PFSK-1 (cell line): Measurements from ENCODE around the gene MYH6.

Source experiments
- POLR2AphosphoS5 ChIP-seq: IDR thresholded peaks from 2 replicates; pipeline ENCODE4 v1.6.1; 2012; ENCODE audit warnings: low read depth, mild to moderate bottlenecking, control low read depth, low read length, moderate library complexity
- SIN3A ChIP-seq: IDR thresholded peaks from 2 replicates; pipeline ENCODE4 v1.6.1; 2012; ENCODE audit warnings: mild to moderate bottlenecking, low read length, moderate library complexity, borderline replicate concordance; ENCODE audit not compliant: insufficient read depth
- TAF1 ChIP-seq: IDR thresholded peaks from 2 replicates; pipeline ENCODE4 v1.6.1; 2012; ENCODE audit warnings: low read length, control low read depth, borderline replicate concordance; ENCODE audit not compliant: insufficient read depth
- TF ChIP-seq, protein P1 (sequence below), 2 experiments: IDR thresholded peaks; 2 replicates each; pipeline versions ENCODE4 v1.6.1 to v1.8.0; 2011 to 2012; ENCODE audit warnings: low read depth in 2 of 2, low read length in 2 of 2, control low read depth in 1 of 2, inconsistent platforms in 1 of 2, mild to moderate bottlenecking in 1 of 2, moderate library complexity in 1 of 2; ENCODE audit not compliant: insufficient read depth in 1 of 2

DNA sequence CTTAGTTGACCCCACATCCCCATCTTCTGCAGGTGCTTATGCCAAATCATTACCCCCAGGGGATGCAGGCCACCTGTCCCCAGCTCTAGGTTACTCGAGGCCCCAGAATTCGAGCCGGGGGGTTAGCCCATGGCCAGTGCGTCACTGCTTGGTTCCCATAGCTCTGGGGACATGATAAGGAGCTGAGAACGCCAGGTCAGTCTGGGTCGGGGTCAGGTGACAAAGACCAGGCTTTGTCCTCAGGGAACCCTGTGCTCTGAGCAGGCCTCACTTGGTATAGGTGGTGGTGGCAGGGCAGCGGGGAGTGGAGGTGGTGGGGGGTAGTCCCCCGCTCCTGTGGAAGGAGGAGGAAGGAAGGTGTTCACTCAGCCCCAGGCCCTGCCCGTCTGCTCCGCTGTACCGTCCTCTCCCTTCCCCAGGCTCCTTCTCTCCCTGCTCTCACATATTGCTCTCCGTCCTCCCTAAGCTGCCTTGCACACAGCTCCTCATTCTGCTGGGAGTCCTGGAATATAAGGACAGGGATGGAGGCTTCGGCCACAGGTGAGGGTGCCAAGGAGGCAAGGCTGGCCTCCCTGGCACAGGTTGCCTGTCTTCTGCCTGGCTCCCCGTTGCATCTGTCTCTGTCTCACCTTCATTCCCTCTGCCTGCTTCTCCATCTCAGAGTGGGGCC is 2.0 kb upstream of the MYH6 start:
- no peak for TF ChIP-seq POLR2AphosphoS5
- TF ChIP-seq, protein P1, sequence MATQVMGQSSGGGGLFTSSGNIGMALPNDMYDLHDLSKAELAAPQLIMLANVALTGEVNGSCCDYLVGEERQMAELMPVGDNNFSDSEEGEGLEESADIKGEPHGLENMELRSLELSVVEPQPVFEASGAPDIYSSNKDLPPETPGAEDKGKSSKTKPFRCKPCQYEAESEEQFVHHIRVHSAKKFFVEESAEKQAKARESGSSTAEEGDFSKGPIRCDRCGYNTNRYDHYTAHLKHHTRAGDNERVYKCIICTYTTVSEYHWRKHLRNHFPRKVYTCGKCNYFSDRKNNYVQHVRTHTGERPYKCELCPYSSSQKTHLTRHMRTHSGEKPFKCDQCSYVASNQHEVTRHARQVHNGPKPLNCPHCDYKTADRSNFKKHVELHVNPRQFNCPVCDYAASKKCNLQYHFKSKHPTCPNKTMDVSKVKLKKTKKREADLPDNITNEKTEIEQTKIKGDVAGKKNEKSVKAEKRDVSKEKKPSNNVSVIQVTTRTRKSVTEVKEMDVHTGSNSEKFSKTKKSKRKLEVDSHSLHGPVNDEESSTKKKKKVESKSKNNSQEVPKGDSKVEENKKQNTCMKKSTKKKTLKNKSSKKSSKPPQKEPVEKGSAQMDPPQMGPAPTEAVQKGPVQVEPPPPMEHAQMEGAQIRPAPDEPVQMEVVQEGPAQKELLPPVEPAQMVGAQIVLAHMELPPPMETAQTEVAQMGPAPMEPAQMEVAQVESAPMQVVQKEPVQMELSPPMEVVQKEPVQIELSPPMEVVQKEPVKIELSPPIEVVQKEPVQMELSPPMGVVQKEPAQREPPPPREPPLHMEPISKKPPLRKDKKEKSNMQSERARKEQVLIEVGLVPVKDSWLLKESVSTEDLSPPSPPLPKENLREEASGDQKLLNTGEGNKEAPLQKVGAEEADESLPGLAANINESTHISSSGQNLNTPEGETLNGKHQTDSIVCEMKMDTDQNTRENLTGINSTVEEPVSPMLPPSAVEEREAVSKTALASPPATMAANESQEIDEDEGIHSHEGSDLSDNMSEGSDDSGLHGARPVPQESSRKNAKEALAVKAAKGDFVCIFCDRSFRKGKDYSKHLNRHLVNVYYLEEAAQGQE (IDR thresholded peaks at IDR 0.05; ENCODE audit: insufficient read depth in 1 of 2, low read depth in 2 of 2, low read length in 2 of 2), result no peak
- no peak for TF ChIP-seq TAF1
- no peak for TF ChIP-seq SIN3A
